ACC112 (cell line): Measurements from ENCODE around the gene PPP1CA.

Experiments
- H2AFZ ChIP-seq: fragments of 200-600 bp; sonication (generic); one replicate; pipeline ENCODE4 v1.6.0; 2017; ENCODE audit warnings: antibody characterized with exemption, low read length; ENCODE audit not compliant: unreplicated experiment
- H3K27ac ChIP-seq: fragments of 200-600 bp; sonication (generic); 2 replicates; pipeline ENCODE4 v1.5.1; 2014; ENCODE audit warnings: low read depth, mild to moderate bottlenecking, antibody characterized with exemption, low read length, moderate library complexity
- H3K27me3 ChIP-seq: fragments of 200-600 bp; sonication (generic); 2 replicates; pipeline ENCODE4 v1.6.1; 2014; ENCODE audit warnings: mild to moderate bottlenecking, antibody characterized with exemption, low read length, moderate library complexity, mixed read lengths; ENCODE audit not compliant: insufficient read depth
- H3K36me3 ChIP-seq: fragments of 200-600 bp; sonication (generic); 2 replicates; pipeline ENCODE4 v1.6.1; 2016; ENCODE audit warnings: mild to moderate bottlenecking, antibody characterized with exemption, low read length, moderate library complexity, mixed read lengths; ENCODE audit not compliant: insufficient read depth
- H3K4me1 ChIP-seq: fragments of 200-600 bp; sonication (generic); one replicate; pipeline ENCODE4 v1.6.1; 2016; ENCODE audit warnings: low read length, mixed read lengths; ENCODE audit not compliant: insufficient read depth, unreplicated experiment, control insufficient read depth
- H3K4me3 ChIP-seq: fragments of 200-600 bp; sonication (generic); 2 replicates; pipeline ENCODE4 v1.5.1; 2014; ENCODE audit warnings: mild to moderate bottlenecking, low read depth, low read length
- H3K79me2 ChIP-seq: fragments of 200-600 bp; sonication (generic); one replicate; pipeline ENCODE4 v1.6.0; 2016; ENCODE audit warnings: low read length; ENCODE audit not compliant: control insufficient read depth, unreplicated experiment, insufficient read depth

PPP1CA gene

GRCh38 chr11:67398661-67399563 is 2.7 kb downstream of the PPP1CA start:
- Histone ChIP-seq H3K79me2 (peaks cover 15% of the 10 kb centered on the region), H3K4me1 (peaks cover 12% of the 10 kb centered on the region), H3K36me3 (peaks cover 2% of the 10 kb centered on the region; the same call in 1 of the 2 replicates), H3K4me3 (no peak overlapping the region), H3K27ac (no peak overlapping the region), H3K27me3 (no peaks in the 10 kb centered on the region), H2AFZ (no peak overlapping the region)

- Histone ChIP-seq H3K27ac (no peak overlapping the region), H3K27me3 (no peaks in the 10 kb centered on the region), H3K4me1 (peaks cover 12% of the 10 kb centered on the region), H3K4me3 (no peak overlapping the region), H3K79me2 (peaks cover 15% of the 10 kb centered on the region), H3K36me3 (peaks cover 2% of the 10 kb centered on the region; the same call in 1 of the 2 replicates), H2AFZ (no peak overlapping the region)
Observed at GRCh38 chr11:67397986-67398660, 3.5 kb downstream of the PPP1CA start.

DNA sequence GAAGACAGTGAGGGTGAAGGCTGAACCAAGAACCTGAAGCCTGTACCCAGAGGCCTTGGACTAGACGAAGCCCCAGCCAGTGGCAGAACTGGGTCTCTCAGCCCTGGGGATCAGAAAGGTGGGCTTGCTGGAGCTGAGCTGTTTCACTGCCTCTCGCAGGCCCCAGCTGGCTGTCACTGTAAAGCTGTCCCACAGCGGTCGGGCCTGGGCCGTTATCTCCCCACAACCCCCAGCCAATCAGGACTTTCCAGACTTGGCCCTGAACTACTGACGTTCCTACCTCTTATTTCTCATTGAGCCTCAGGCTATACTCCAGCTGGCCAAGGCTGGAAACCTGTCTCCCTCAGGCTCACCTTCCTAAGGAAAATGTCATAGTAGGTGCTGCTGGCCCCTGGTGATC is 4.1 kb downstream of the PPP1CA start:
- Histone ChIP-seq H3K4me1 (peaks cover 12% of the 10 kb centered on the region), H3K36me3 (peaks cover 2% of the 10 kb centered on the region; the same call in 1 of the 2 replicates), H3K27ac (no peak overlapping the region), H3K27me3 (no peaks in the 10 kb centered on the region), H3K79me2 (peaks cover 15% of the 10 kb centered on the region), H2AFZ (no peak overlapping the region), H3K4me3 (no peak overlapping the region)

- H2AFZ ChIP-seq = no peak overlapping the region
- H3K27me3 ChIP-seq = no peaks in the 10 kb centered on the region
- H3K4me3 ChIP-seq = no peak overlapping the region
- H3K79me2 ChIP-seq = peaks cover 15% of the 10 kb centered on the region
- no peak overlapping the region for H3K27ac ChIP-seq
- H3K36me3 ChIP-seq = peaks cover 2% of the 10 kb centered on the region; the same call in 1 of the 2 replicates
- H3K4me1 ChIP-seq = peaks cover 9% of the 10 kb centered on the region
Observed at GRCh38 chr11:67396587-67397389, 4.9 kb downstream of the PPP1CA start.

DNA sequence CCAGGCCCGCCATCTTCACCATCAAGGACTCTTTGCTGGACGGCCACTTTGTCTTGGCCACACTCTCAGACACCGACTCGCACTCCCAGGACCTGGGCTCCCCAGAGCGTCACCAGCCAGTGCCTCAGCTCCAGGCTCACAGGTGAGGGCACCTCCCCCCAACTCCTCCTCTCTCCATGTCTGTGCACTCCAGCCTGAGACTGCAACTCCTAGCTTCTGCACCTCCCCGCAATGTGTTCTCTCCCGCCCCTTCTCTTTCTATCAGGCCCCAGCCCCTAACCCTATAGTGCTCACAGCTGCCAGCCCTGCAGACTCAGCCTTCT is 5.4 kb downstream of the PPP1CA start:
- no peak overlapping the region for H3K27ac ChIP-seq
- H3K36me3 ChIP-seq = peaks cover 2% of the 10 kb centered on the region; the same call in 1 of the 2 replicates

GRCh38 chr11:67395555-67396258 is 6.0 kb downstream of the PPP1CA start:
- Histone ChIP-seq H3K4me3 (no peak overlapping the region), H2AFZ (no peak overlapping the region), H3K79me2 (peaks cover 7% of the 10 kb centered on the region), H3K27ac (no peak overlapping the region), H3K4me1 (peaks cover 8% of the 10 kb centered on the region), H3K27me3 (no peaks in the 10 kb centered on the region), H3K36me3 (peaks cover 2% of the 10 kb centered on the region; the same call in 1 of the 2 replicates)

More for the DNA sequence above, 5.4 kb downstream of the PPP1CA start:
- no peak overlapping the region for H2AFZ ChIP-seq
- peaks cover 12% of the 10 kb centered on the region for H3K79me2 ChIP-seq
- H3K4me1 ChIP-seq = peaks cover 9% of the 10 kb centered on the region
- no peak overlapping the region for H3K4me3 ChIP-seq
- no peaks in the 10 kb centered on the region for H3K27me3 ChIP-seq

- Histone ChIP-seq H3K4me3 (no peak overlapping the region), H3K27me3 (no peaks in the 10 kb centered on the region), H3K27ac (no peak overlapping the region), H3K4me1 (no peaks in the 10 kb centered on the region), H3K79me2 (no peaks in the 10 kb centered on the region), H3K36me3 (no peaks in the 10 kb centered on the region), H2AFZ (no peak overlapping the region)
Observed at GRCh38 chr11:67393990-67394389, 7.7 kb downstream of the PPP1CA start.

DNA sequence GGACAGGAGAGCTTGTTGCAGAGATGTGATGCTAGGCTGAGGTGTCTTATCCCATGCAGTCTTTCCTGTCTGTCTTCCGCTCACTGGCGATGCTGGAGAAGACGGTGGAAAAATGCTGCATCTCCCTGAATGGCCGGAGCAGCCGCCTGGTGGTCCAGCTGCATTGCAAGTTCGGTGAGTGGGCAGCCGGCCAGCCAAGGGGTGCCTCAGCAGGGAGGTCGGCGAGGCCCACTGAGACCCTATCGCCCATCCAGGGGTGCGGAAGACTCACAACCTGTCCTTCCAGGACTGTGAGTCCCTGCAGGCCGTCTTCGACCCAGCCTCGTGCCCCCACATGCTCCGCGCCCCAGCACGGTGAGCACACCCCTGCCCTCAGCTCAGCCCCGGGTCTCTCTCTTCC is 8.2 kb downstream of the PPP1CA start:
- H3K27ac ChIP-seq = no peak overlapping the region
- no peaks in the 10 kb centered on the region for H3K79me2 ChIP-seq
- no peak overlapping the region for H2AFZ ChIP-seq
- H3K4me3 ChIP-seq = no peak overlapping the region
- no peaks in the 10 kb centered on the region for H3K4me1 ChIP-seq
- no peaks in the 10 kb centered on the region for H3K36me3 ChIP-seq
- H3K27me3 ChIP-seq = no peaks in the 10 kb centered on the region

DNA sequence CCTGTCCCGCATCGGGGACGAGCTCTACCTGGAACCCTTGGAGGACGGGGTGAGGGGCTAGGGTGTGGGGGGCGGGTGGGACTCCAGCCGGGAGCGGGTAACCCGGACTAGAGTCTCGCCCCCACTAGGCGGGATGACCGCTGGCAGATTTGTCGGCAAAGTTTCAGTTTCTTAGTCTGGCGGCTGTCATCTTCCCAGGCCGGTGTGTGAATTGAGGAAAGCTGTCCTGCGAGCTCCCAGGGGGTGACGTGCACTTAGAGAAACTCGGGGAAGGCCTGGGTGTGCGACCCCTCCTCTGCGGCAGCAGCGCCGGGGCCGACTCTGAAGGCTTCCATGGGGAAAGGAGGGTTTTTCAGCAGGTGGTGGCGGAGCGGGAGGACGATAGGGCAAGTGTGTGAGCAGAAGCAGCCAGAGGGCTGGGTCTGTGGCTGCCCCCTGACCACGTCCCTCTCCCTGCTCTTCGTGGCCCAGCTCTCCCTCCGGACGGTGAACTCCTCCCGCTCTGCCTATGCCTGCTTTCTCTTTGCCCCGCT is 9.4 kb downstream of the PPP1CA start:
- no peaks in the 10 kb centered on the region for H3K4me1 ChIP-seq
- H3K27me3 ChIP-seq = no peaks in the 10 kb centered on the region
- H3K4me3 ChIP-seq = peak overlapping the region; percentile 84
- H2AFZ ChIP-seq = peak overlapping the region; percentile 66
- H3K79me2 ChIP-seq = no peaks in the 10 kb centered on the region
- H3K27ac ChIP-seq = peak overlapping the region; percentile 50; the same call in 1 of the 2 replicates
- no peaks in the 10 kb centered on the region for H3K36me3 ChIP-seq
